WTC11 (cell line): Measurements from ENCODE around the gene DEFB110. TPM values are rescaled to one million over a fixed set of nuclear protein-coding genes. Genes with fewer than 3 reads are reported as not detected.

Experiments
- ATAC-seq: fragments of 200-7000 bp; cut with Tn5 transposase; 2 replicates; pipeline ENCODE4 v1.10.0; 2021; ENCODE audit warnings: mild to moderate bottlenecking, moderate library complexity
- CTCF ChIA-PET: fragments of 300-600 bp; sonication (Branson Sonifier 250); formaldehyde crosslinking; loops from one replicate; lab custom pipeline; 2021; ENCODE audit warnings: antibody characterized with exemption; lab: Charles Lee
- POLR2A ChIA-PET: fragments of 350-600 bp; sonication (Branson Sonifier 250); formaldehyde crosslinking; loops from one replicate; lab custom pipeline; 2021; ENCODE audit warnings: antibody characterized with exemption; lab: Charles Lee
- DNase-seq: peaks from one replicate; pipeline ENCODE4 v3.0.0; 2021; ENCODE audit warnings: low spot score
- H3K27ac Mint-ChIP-seq: 2 replicates; pipeline ENCODE4 v1.8.0; 2021; ENCODE audit warnings: mixed read lengths
- H3K27me3 Mint-ChIP-seq: 2 replicates; pipeline ENCODE4 v1.8.0; 2021; ENCODE audit warnings: low read depth, mild to moderate bottlenecking, moderate library complexity, mixed read lengths
- H3K36me3 Mint-ChIP-seq: 2 replicates; pipeline ENCODE4 v1.8.0; 2021; ENCODE audit warnings: mixed read lengths
- H3K4me1 Mint-ChIP-seq: 2 replicates; pipeline ENCODE4 v1.8.0; 2022; ENCODE audit warnings: mixed read lengths
- H3K4me3 Mint-ChIP-seq: 2 replicates; pipeline ENCODE4 v1.8.0; 2021; ENCODE audit warnings: mild to moderate bottlenecking, moderate library complexity, mixed read lengths
- H3K9me3 Mint-ChIP-seq: 2 replicates; pipeline ENCODE4 v1.8.0; 2021; ENCODE audit warnings: mixed read lengths
- CREM ChIP-seq: sonication (generic); formaldehyde crosslinking; IDR thresholded peaks from 2 replicates; pipeline ENCODE4 v1.8.1; 2022; ENCODE audit warnings: mild to moderate bottlenecking, missing genetic modification reagents, moderate library complexity
- JAZF1 ChIP-seq: fragments of 250-450 bp; sonication (Bioruptor Pico); IDR thresholded peaks from 2 replicates; pipeline ENCODE4 v1.9.0; 2021; ENCODE audit warnings: moderate library complexity, mild to moderate bottlenecking, inconsistent platforms
- JUN ChIP-seq: sonication (generic); formaldehyde crosslinking; IDR thresholded peaks from 2 replicates; pipeline ENCODE4 v1.8.0; 2023; ENCODE audit warnings: mild to moderate bottlenecking, missing genetic modification reagents
- MLX ChIP-seq: sonication (generic); formaldehyde crosslinking; IDR thresholded peaks from 2 replicates; pipeline ENCODE4 v1.8.1; 2023; ENCODE audit warnings: mild to moderate bottlenecking, missing genetic modification reagents, moderate library complexity
- NFATC4 ChIP-seq: fragments of 250-450 bp; sonication (Bioruptor Pico); IDR thresholded peaks from 2 replicates; pipeline ENCODE4 v1.9.0; 2021; ENCODE audit warnings: mild to moderate bottlenecking
- PRRX2 ChIP-seq: fragments of 250-450 bp; sonication (Bioruptor Pico); IDR thresholded peaks from 2 replicates; pipeline ENCODE4 v1.8.0; 2021; ENCODE audit warnings: mild to moderate bottlenecking
- ZNF232 ChIP-seq: sonication (generic); formaldehyde crosslinking; IDR thresholded peaks from 2 replicates; pipeline ENCODE4 v1.8.0; 2022; ENCODE audit warnings: mild to moderate bottlenecking, missing genetic modification reagents
- ZNF281 ChIP-seq: sonication (generic); formaldehyde crosslinking; IDR thresholded peaks from 2 replicates; pipeline ENCODE4 v1.8.0; 2023; ENCODE audit warnings: mild to moderate bottlenecking, missing genetic modification reagents
- ZNF423 ChIP-seq: fragments of 250-450 bp; sonication (Bioruptor Pico); IDR thresholded peaks from 2 replicates; pipeline ENCODE4 v2.1.2; 2022; ENCODE audit warnings: mild to moderate bottlenecking, moderate library complexity
- ZNF671 ChIP-seq: fragments of 250-450 bp; sonication (Bioruptor Pico); IDR thresholded peaks from 2 replicates; pipeline ENCODE4 v1.8.0; 2021; ENCODE audit warnings: mild to moderate bottlenecking
- total RNA-seq: library from RNA; stranded (reverse); gene quantifications from 3 replicates; pipeline ENCODE4 v1.2.3, GENCODE V29; 2021
- TF ChIP-seq, protein P1 (sequence below): sonication (generic); formaldehyde crosslinking; IDR thresholded peaks from 2 replicates; pipeline ENCODE4 v1.8.0; 2023; ENCODE audit warnings: missing genetic modification reagents, mild to moderate bottlenecking, borderline replicate concordance
- TF ChIP-seq, protein P2 (sequence below): sonication (generic); formaldehyde crosslinking; IDR thresholded peaks from 2 replicates; pipeline ENCODE4 v1.8.1; 2023; ENCODE audit warnings: mild to moderate bottlenecking, moderate library complexity, missing genetic modification reagents
- TF ChIP-seq, protein P3 (sequence below): sonication (generic); formaldehyde crosslinking; IDR thresholded peaks from 2 replicates; pipeline ENCODE4 v1.8.1; 2023; ENCODE audit warnings: mild to moderate bottlenecking, missing genetic modification reagents, moderate library complexity
- TF ChIP-seq, protein P4 (sequence below): fragments of 250-450 bp; sonication (Bioruptor Pico); IDR thresholded peaks from 2 replicates; pipeline ENCODE4 v1.9.0; 2021; ENCODE audit warnings: mild to moderate bottlenecking

Gene DEFB110
- total RNA-seq, 1 experiment from 2014 or later = not detected

GRCh38 chr6:49978332-49979226 lies 43.2 kb downstream of the DEFB110 start:
- CTCF ChIA-PET = no interaction called here
- Mint-ChIP-seq H3K9me3 (peaks cover 8% of the 10 kb centered on the region), H3K27me3 (no peaks in the 10 kb centered on the region), H3K4me1 (peaks cover 17% of the 10 kb centered on the region), H3K27ac (no peak overlapping the region), H3K4me3 (no peak overlapping the region), H3K36me3 (peaks cover 3% of the 10 kb centered on the region; the same call in 1 of the 2 replicates)
- POLR2A ChIA-PET = no interaction called here
- no peak for ATAC-seq
- TF ChIP-seq CREM (CRISPR knock-in tag) (no peak), PRRX2 (CRISPR knock-in tag) (no peak), MLX (no peak), ZNF281 (CRISPR knock-in tag) (no peak), ZNF671 (CRISPR knock-in tag) (no peak), JAZF1 (CRISPR knock-in tag) (no peak), ZNF423 (CRISPR knock-in tag) (no peak), ZNF232 (CRISPR knock-in tag) (no peak), NFATC4 (CRISPR knock-in tag) (no peak), JUN (CRISPR knock-in tag) (no peak)
- TF ChIP-seq, protein P1, sequence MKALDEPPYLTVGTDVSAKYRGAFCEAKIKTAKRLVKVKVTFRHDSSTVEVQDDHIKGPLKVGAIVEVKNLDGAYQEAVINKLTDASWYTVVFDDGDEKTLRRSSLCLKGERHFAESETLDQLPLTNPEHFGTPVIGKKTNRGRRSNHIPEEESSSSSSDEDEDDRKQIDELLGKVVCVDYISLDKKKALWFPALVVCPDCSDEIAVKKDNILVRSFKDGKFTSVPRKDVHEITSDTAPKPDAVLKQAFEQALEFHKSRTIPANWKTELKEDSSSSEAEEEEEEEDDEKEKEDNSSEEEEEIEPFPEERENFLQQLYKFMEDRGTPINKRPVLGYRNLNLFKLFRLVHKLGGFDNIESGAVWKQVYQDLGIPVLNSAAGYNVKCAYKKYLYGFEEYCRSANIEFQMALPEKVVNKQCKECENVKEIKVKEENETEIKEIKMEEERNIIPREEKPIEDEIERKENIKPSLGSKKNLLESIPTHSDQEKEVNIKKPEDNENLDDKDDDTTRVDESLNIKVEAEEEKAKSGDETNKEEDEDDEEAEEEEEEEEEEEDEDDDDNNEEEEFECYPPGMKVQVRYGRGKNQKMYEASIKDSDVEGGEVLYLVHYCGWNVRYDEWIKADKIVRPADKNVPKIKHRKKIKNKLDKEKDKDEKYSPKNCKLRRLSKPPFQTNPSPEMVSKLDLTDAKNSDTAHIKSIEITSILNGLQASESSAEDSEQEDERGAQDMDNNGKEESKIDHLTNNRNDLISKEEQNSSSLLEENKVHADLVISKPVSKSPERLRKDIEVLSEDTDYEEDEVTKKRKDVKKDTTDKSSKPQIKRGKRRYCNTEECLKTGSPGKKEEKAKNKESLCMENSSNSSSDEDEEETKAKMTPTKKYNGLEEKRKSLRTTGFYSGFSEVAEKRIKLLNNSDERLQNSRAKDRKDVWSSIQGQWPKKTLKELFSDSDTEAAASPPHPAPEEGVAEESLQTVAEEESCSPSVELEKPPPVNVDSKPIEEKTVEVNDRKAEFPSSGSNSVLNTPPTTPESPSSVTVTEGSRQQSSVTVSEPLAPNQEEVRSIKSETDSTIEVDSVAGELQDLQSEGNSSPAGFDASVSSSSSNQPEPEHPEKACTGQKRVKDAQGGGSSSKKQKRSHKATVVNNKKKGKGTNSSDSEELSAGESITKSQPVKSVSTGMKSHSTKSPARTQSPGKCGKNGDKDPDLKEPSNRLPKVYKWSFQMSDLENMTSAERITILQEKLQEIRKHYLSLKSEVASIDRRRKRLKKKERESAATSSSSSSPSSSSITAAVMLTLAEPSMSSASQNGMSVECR (CRISPR knock-in tag) = no peak
- TF ChIP-seq, protein P2, sequence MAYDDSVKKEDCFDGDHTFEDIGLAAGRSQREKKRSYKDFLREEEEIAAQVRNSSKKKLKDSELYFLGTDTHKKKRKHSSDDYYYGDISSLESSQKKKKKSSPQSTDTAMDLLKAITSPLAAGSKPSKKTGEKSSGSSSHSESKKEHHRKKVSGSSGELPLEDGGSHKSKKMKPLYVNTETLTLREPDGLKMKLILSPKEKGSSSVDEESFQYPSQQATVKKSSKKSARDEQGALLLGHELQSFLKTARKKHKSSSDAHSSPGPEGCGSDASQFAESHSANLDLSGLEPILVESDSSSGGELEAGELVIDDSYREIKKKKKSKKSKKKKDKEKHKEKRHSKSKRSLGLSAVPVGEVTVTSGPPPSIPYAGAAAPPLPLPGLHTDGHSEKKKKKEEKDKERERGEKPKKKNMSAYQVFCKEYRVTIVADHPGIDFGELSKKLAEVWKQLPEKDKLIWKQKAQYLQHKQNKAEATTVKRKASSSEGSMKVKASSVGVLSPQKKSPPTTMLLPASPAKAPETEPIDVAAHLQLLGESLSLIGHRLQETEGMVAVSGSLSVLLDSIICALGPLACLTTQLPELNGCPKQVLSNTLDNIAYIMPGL (CRISPR knock-in tag) = no peak
- TF ChIP-seq, protein P3, sequence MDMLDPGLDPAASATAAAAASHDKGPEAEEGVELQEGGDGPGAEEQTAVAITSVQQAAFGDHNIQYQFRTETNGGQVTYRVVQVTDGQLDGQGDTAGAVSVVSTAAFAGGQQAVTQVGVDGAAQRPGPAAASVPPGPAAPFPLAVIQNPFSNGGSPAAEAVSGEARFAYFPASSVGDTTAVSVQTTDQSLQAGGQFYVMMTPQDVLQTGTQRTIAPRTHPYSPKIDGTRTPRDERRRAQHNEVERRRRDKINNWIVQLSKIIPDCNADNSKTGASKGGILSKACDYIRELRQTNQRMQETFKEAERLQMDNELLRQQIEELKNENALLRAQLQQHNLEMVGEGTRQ (CRISPR knock-in tag) = no peak
- TF ChIP-seq, protein P4, sequence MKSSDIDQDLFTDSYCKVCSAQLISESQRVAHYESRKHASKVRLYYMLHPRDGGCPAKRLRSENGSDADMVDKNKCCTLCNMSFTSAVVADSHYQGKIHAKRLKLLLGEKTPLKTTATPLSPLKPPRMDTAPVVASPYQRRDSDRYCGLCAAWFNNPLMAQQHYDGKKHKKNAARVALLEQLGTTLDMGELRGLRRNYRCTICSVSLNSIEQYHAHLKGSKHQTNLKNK = no peak
- DNase-seq = no peak
